Neural cell (in vitro differentiated cells): ENCODE data around the gene IL1RAPL2. TPM values are rescaled to one million over a fixed set of nuclear protein-coding genes. Genes with fewer than 3 reads are reported as not detected.

Source experiments
- H2AFZ ChIP-seq: fragments of 200-600, 300-800 bp; sonication (generic), shearing (Covaris generic); 2 replicates; pipeline ENCODE4 v1.6.0; 2014; ENCODE audit warnings: low read depth, mild to moderate bottlenecking, antibody characterized with exemption, low read length, moderate library complexity
- H3F3A ChIP-seq: fragments of 200-600 bp; shearing (Covaris generic); 2 replicates; pipeline ENCODE4 v1.6.1; 2016; ENCODE audit warnings: mild to moderate bottlenecking, moderate library complexity, mixed read lengths, antibody characterized with exemption, low read length; ENCODE audit not compliant: insufficient read depth, poor library complexity, severe bottlenecking
- H3K27ac ChIP-seq: fragments of 200-600, 300-800 bp; sonication (generic), shearing (Covaris generic); 2 replicates; pipeline ENCODE4 v1.5.1; 2014; ENCODE audit warnings: mild to moderate bottlenecking, low read length, moderate library complexity
- H3K27me3 ChIP-seq: fragments of 300-800, 200-600 bp; sonication (generic), shearing (Covaris generic); 2 replicates; pipeline ENCODE4 v1.6.0; 2014; ENCODE audit warnings: mild to moderate bottlenecking, low read depth, low read length, moderate library complexity; ENCODE audit not compliant: insufficient read depth
- H3K36me3 ChIP-seq: fragments of 300-800, 200-600 bp; sonication (generic), shearing (Covaris generic); 2 replicates; pipeline ENCODE4 v1.5.1; 2014; ENCODE audit warnings: mild to moderate bottlenecking, antibody characterized with exemption, low read length, moderate library complexity; ENCODE audit not compliant: insufficient read depth
- H3K4me2 ChIP-seq: fragments of 300-800, 200-600 bp; sonication (generic), shearing (Covaris generic); 2 replicates; pipeline ENCODE4 v1.6.0; 2014; ENCODE audit warnings: mild to moderate bottlenecking, low read length
- H3K4me3 ChIP-seq: fragments of 300-800, 200-600 bp; sonication (generic), shearing (Covaris generic); 2 replicates; pipeline ENCODE4 v1.5.1; 2014; ENCODE audit warnings: mild to moderate bottlenecking, low read length, moderate library complexity
- H3K79me2 ChIP-seq: fragments of 200-600 bp; shearing (Covaris generic); replicated peaks from 2 replicates; pipeline ENCODE4 v1.6.0; 2014; ENCODE audit warnings: mild to moderate bottlenecking, low read length, moderate library complexity; ENCODE audit not compliant: insufficient read depth
- H3K9ac ChIP-seq: fragments of 300-800, 200-600 bp; sonication (generic), shearing (Covaris generic); 2 replicates; pipeline ENCODE4 v1.6.1; 2016; ENCODE audit warnings: mild to moderate bottlenecking, low read length, mixed read lengths
- H3K9me2 ChIP-seq: fragments of 200-600 bp; shearing (Covaris generic); 2 replicates; pipeline ENCODE4 v1.6.1; 2016; ENCODE audit warnings: mild to moderate bottlenecking, low read length, mixed read lengths; ENCODE audit not compliant: insufficient read depth
- H3K9me3 ChIP-seq: fragments of 200-600, 300-800 bp; sonication (generic), shearing (Covaris generic); 2 replicates; pipeline ENCODE4 v1.6.1; 2016; ENCODE audit warnings: mild to moderate bottlenecking, mixed run types, low read length, moderate library complexity, mixed read lengths
- H4K20me1 ChIP-seq: fragments of 200-600 bp; shearing (Covaris generic); 2 replicates; pipeline ENCODE4 v1.6.1; 2016; ENCODE audit warnings: mild to moderate bottlenecking, mixed run types; ENCODE audit not compliant: insufficient read depth
- EP300 ChIP-seq: fragments of 450-650 bp; conservative IDR thresholded peaks from 2 replicates; pipeline ENCODE4 v1.6.1; 2014; ENCODE audit warnings: antibody characterized with exemption, mild to moderate bottlenecking, moderate library complexity; ENCODE audit not compliant: poor library complexity, severe bottlenecking
- EZH2 ChIP-seq: fragments of 200-600, 300-800 bp; shearing (Covaris generic), sonication (generic); IDR thresholded peaks from 2 replicates; pipeline ENCODE4 v1.6.1; 2014; ENCODE audit warnings: antibody characterized with exemption, low read length, borderline replicate concordance, mild to moderate bottlenecking; ENCODE audit not compliant: insufficient read depth, poor library complexity, severe bottlenecking
- MXI1 ChIP-seq: fragments of 450-650 bp; conservative IDR thresholded peaks from 2 replicates; pipeline ENCODE4 v1.6.1; 2014; ENCODE audit warnings: antibody characterized with exemption, mild to moderate bottlenecking; ENCODE audit not compliant: poor library complexity, severe bottlenecking
- POLR2AphosphoS5 ChIP-seq: IDR thresholded peaks from 2 replicates; pipeline ENCODE4 v1.6.1; 2012
- RAD21 ChIP-seq: fragments of 450-650 bp; conservative IDR thresholded peaks from 2 replicates; pipeline ENCODE4 v1.6.1; 2014; ENCODE audit warnings: antibody characterized with exemption, mild to moderate bottlenecking, moderate library complexity
- SMC3 ChIP-seq: fragments of 450-650 bp; conservative IDR thresholded peaks from 2 replicates; pipeline ENCODE4 v1.6.1; 2014; ENCODE audit warnings: antibody characterized with exemption, mild to moderate bottlenecking, moderate library complexity; ENCODE audit not compliant: poor library complexity
- TAF1 ChIP-seq: IDR thresholded peaks from 2 replicates; pipeline ENCODE4 v1.6.1; 2012; ENCODE audit warnings: low read depth
- polyA plus RNA-seq: library from polyadenylated mRNA; depleted of rRNA; stranded (reverse); fragments of >200 nt; gene quantifications from 2 replicates; pipeline ENCODE4 v1.2.3, GENCODE V29; 2014
- TF ChIP-seq, protein P1 (sequence below): fragments of 450-650 bp; IDR thresholded peaks from 2 replicates; pipeline ENCODE4 v1.5.1; 2014; ENCODE audit warnings: antibody characterized with exemption, mild to moderate bottlenecking, moderate library complexity; ENCODE audit not compliant: poor library complexity, severe bottlenecking
- TF ChIP-seq, protein P2 (sequence below): IDR thresholded peaks from 2 replicates; pipeline ENCODE4 v1.6.1; 2012; ENCODE audit warnings: borderline replicate concordance

IL1RAPL2 gene
- polyA plus RNA-seq, 1 donor from 2014 or later, result not detected

DNA sequence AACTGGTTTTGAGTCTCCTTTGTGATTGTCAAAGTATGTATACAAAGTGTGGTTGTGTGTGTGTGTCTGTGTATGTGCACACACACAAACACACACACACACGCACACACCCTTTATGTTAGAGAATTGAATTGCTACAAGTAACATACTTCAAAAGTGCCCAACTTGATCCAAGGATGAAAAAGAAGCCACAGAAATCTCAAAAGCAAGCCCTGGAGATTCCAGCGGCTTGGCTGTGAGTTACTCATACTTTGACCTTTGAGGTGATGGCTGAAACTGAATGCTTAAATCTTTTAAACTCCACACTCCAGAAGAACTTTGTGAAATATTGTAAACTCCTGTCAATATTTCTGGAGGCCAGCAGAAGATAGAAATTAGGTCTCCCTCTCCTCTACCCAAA, 1087.9 kb downstream of the IL1RAPL2 start:
- H3K9ac ChIP-seq, result no peak overlapping the region
- TF ChIP-seq MXI1 (no peak), POLR2AphosphoS5 (no peak), SMC3 (no peak), EP300 (no peak), TAF1 (no peak), RAD21 (no peak), EZH2 (no peak)
- TF ChIP-seq, protein P1, sequence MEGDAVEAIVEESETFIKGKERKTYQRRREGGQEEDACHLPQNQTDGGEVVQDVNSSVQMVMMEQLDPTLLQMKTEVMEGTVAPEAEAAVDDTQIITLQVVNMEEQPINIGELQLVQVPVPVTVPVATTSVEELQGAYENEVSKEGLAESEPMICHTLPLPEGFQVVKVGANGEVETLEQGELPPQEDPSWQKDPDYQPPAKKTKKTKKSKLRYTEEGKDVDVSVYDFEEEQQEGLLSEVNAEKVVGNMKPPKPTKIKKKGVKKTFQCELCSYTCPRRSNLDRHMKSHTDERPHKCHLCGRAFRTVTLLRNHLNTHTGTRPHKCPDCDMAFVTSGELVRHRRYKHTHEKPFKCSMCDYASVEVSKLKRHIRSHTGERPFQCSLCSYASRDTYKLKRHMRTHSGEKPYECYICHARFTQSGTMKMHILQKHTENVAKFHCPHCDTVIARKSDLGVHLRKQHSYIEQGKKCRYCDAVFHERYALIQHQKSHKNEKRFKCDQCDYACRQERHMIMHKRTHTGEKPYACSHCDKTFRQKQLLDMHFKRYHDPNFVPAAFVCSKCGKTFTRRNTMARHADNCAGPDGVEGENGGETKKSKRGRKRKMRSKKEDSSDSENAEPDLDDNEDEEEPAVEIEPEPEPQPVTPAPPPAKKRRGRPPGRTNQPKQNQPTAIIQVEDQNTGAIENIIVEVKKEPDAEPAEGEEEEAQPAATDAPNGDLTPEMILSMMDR, result no peak
- TF ChIP-seq, protein P2, sequence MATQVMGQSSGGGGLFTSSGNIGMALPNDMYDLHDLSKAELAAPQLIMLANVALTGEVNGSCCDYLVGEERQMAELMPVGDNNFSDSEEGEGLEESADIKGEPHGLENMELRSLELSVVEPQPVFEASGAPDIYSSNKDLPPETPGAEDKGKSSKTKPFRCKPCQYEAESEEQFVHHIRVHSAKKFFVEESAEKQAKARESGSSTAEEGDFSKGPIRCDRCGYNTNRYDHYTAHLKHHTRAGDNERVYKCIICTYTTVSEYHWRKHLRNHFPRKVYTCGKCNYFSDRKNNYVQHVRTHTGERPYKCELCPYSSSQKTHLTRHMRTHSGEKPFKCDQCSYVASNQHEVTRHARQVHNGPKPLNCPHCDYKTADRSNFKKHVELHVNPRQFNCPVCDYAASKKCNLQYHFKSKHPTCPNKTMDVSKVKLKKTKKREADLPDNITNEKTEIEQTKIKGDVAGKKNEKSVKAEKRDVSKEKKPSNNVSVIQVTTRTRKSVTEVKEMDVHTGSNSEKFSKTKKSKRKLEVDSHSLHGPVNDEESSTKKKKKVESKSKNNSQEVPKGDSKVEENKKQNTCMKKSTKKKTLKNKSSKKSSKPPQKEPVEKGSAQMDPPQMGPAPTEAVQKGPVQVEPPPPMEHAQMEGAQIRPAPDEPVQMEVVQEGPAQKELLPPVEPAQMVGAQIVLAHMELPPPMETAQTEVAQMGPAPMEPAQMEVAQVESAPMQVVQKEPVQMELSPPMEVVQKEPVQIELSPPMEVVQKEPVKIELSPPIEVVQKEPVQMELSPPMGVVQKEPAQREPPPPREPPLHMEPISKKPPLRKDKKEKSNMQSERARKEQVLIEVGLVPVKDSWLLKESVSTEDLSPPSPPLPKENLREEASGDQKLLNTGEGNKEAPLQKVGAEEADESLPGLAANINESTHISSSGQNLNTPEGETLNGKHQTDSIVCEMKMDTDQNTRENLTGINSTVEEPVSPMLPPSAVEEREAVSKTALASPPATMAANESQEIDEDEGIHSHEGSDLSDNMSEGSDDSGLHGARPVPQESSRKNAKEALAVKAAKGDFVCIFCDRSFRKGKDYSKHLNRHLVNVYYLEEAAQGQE, result no peak
- no peaks in the 10 kb centered on the region for H3K36me3 ChIP-seq

DNA sequence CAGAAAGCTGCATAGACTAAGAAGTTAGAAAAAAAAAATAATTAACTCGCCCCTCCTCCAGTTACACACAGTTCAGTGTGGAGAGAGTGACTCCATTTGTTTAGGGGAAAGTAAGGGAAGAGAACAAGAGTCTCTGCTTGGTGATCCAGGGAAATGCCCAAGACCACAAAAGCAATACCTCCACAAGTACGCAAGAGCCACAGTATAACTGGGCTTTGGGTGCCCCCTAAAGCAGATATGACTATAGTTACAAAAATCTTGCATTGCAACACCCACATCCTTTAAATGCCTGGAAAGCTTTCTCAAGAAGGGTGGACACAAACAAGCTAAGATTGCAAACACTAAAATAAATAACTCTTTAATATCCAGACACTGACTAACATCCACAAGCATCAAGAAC, 1092.1 kb downstream of the IL1RAPL2 start:
- TF ChIP-seq EP300, result no peak
- TF ChIP-seq RAD21, result no peak
- no peak for TF ChIP-seq SMC3
- no peak for TF ChIP-seq MXI1
- TF ChIP-seq, protein P1, result no peak
- no peak for TF ChIP-seq POLR2AphosphoS5
- TF ChIP-seq, protein P2, result no peak
- no peak for TF ChIP-seq EZH2
- TF ChIP-seq TAF1, result no peak
- Histone ChIP-seq H3K9me2 (no peaks in the 10 kb centered on the region), H3K9me3 (no peaks in the 10 kb centered on the region), H3K4me2 (no peak overlapping the region), H3K36me3 (no peaks in the 10 kb centered on the region), H3K27ac (no peak overlapping the region), H3K4me3 (no peak overlapping the region), H3K79me2 (no peaks in the 10 kb centered on the region), H2AFZ (no peak overlapping the region), H3K27me3 (no peaks in the 10 kb centered on the region), H4K20me1 (no peaks in the 10 kb centered on the region), H3F3A (no peaks in the 10 kb centered on the region), H3K9ac (no peak overlapping the region)

More for the DNA sequence above, 1087.9 kb downstream of the IL1RAPL2 start:
- H3K9me3 ChIP-seq, result no peaks in the 10 kb centered on the region
- H3K27me3 ChIP-seq, result no peaks in the 10 kb centered on the region
- H2AFZ ChIP-seq, result no peak overlapping the region
- no peak overlapping the region for H3K4me2 ChIP-seq
- no peaks in the 10 kb centered on the region for H3K9me2 ChIP-seq
- no peaks in the 10 kb centered on the region for H4K20me1 ChIP-seq
- H3K27ac ChIP-seq, result no peak overlapping the region
- no peak overlapping the region for H3K4me3 ChIP-seq
- no peaks in the 10 kb centered on the region for H3F3A ChIP-seq
- no peaks in the 10 kb centered on the region for H3K79me2 ChIP-seq
